K562 (cell line): ENCODE results near the gene ZCWPW1. TPM values are rescaled to one million over a fixed set of nuclear protein-coding genes. Genes with fewer than 3 reads are reported as not detected.

Experiments used
- CHD1 ChIP-seq: fragments of 200-600 bp; sonication (generic); IDR thresholded peaks from one replicate; pipeline ENCODE4 v1.6.1; 2012; ENCODE audit warnings: mild to moderate bottlenecking, moderate library complexity, low read length, inconsistent platforms
- IRF2 ChIP-seq: sonication (generic); formaldehyde crosslinking; IDR thresholded peaks from 2 replicates; pipeline ENCODE4 v1.8.1; 2022; ENCODE audit warnings: mild to moderate bottlenecking, missing genetic modification reagents
- KLF13 ChIP-seq: fragments of 450-650 bp; IDR thresholded peaks from 2 replicates; pipeline ENCODE4 v1.6.1; 2016; ENCODE audit warnings: missing genetic modification characterization, low read depth, mild to moderate bottlenecking, missing compliant biosample characterization, moderate library complexity, borderline replicate concordance
- MED1 ChIP-seq: sonication (generic); formaldehyde crosslinking; IDR thresholded peaks from 2 replicates; pipeline ENCODE4 v1.8.1; 2023; ENCODE audit warnings: missing genetic modification reagents, borderline replicate concordance
- NR1H2 ChIP-seq: sonication (generic); formaldehyde crosslinking; IDR thresholded peaks from 2 replicates; pipeline ENCODE4 v1.4.0; 2020; ENCODE audit warnings: mild to moderate bottlenecking, missing genetic modification reagents
- SIN3A ChIP-seq, 2 experiments: fragments of 150-350 bp in 1 of 2; IDR thresholded peaks; 2 replicates each; pipeline ENCODE4 v1.6.1; 2011 to 2016; ENCODE audit warnings: borderline replicate concordance in 2 of 2, low read depth in 2 of 2, low read length in 2 of 2, mild to moderate bottlenecking in 2 of 2, moderate library complexity in 2 of 2; ENCODE audit not compliant: control insufficient read depth in 1 of 2
- SRSF1 ChIP-seq: fragments of 200-400 bp; formaldehyde crosslinking; IDR thresholded peaks from 2 replicates; pipeline ENCODE4 v1.6.1; 2017; ENCODE audit warnings: mild to moderate bottlenecking, low read depth, low read length, moderate library complexity
- STAG1 ChIP-seq: sonication (generic); formaldehyde crosslinking; IDR thresholded peaks from 2 replicates; pipeline ENCODE4 v1.5.0; 2020; ENCODE audit warnings: missing genetic modification reagents, borderline replicate concordance
- TAF15 ChIP-seq: fragments of 200-400 bp; formaldehyde crosslinking; IDR thresholded peaks from 2 replicates; pipeline ENCODE4 v1.6.1; 2017; ENCODE audit warnings: mild to moderate bottlenecking, low read depth, low read length, moderate library complexity
- polyA plus RNA-seq, 8 experiments: library from polyadenylated mRNA; depleted of rRNA in 4 of 8; stranded (reverse) in 5 of 8; unstranded in 3 of 8; fragments of >200 nt; fragmentation: Nextera tagmentation in 2 of 8; fragmentation: Illumina TruSeq in 1 of 8; extraction: Ambion mirVana in 2 of 8; extraction: Trizol in 1 of 8; gene quantifications; 2 replicates each; pipeline versions ENCODE4 v1.2.1 to v1.2.3, GENCODE V29; 2011 to 2014; ENCODE audit warnings: inconsistent platforms in 1 of 8, missing spikeins in 1 of 8
- total RNA-seq, 7 experiments: library from RNA; depleted of rRNA in 6 of 7; stranded (reverse); fragments of >200 nt in 6 of 7; fragmentation: Illumina TruSeq in 2 of 7; extraction: Trizol in 2 of 7; gene quantifications; 2 replicates each; pipeline versions ENCODE4 v1.2.1 to v1.2.3, GENCODE V29; 2011 to 2021; ENCODE audit warnings: low replicate concordance in 1 of 7
- TF ChIP-seq, protein P1 (sequence below): fragments of 250-450 bp; sonication (Bioruptor Pico); IDR thresholded peaks from 2 replicates; pipeline ENCODE4 v1.8.0; 2021; ENCODE audit warnings: moderate library complexity, mild to moderate bottlenecking, inconsistent platforms
- TF ChIP-seq, protein P2 (sequence below): fragments of 200-800 bp; sonication (Bioruptor generic); IDR thresholded peaks from 2 replicates; pipeline ENCODE4 v1.6.1; 2017; ENCODE audit warnings: missing genetic modification characterization, missing compliant biosample characterization
- TF ChIP-seq, protein P3 (sequence below), 3 experiments: IDR thresholded peaks in 2 of 3; conservative IDR thresholded peaks in 1 of 3; 2 replicates each; pipeline ENCODE4 v1.5.1; 2011 to 2012; ENCODE audit warnings: low read length in 3 of 3, mild to moderate bottlenecking in 3 of 3, control low read depth in 2 of 3, improper control_type of control experiment in 1 of 3, inconsistent platforms in 1 of 3, low read depth in 1 of 3, mixed read lengths in 1 of 3, moderate library complexity in 1 of 3; ENCODE audit not compliant: insufficient read depth in 2 of 3
- TF ChIP-seq, protein P4 (sequence below): fragments of 450-650 bp; IDR thresholded peaks from 2 replicates; pipeline ENCODE4 v1.6.1; 2016; ENCODE audit warnings: borderline replicate concordance
- TF ChIP-seq, protein P5 (sequence below): sonication (generic); formaldehyde crosslinking; IDR thresholded peaks from 2 replicates; pipeline ENCODE4 v1.8.0; 2022; ENCODE audit warnings: missing genetic modification reagents, mild to moderate bottlenecking, moderate library complexity, borderline replicate concordance
- TF ChIP-seq, protein P6 (sequence below): sonication (generic); IDR thresholded peaks from 2 replicates; pipeline ENCODE4 v1.6.1; 2016

Gene ZCWPW1
- total and polyA plus RNA-seq, 9 of the 15 experiments (the other 6 are each of a cell fraction or from before 2014, with no cell fraction given), result 0.18 to 1.7 (median 1.2) TPM

DNA sequence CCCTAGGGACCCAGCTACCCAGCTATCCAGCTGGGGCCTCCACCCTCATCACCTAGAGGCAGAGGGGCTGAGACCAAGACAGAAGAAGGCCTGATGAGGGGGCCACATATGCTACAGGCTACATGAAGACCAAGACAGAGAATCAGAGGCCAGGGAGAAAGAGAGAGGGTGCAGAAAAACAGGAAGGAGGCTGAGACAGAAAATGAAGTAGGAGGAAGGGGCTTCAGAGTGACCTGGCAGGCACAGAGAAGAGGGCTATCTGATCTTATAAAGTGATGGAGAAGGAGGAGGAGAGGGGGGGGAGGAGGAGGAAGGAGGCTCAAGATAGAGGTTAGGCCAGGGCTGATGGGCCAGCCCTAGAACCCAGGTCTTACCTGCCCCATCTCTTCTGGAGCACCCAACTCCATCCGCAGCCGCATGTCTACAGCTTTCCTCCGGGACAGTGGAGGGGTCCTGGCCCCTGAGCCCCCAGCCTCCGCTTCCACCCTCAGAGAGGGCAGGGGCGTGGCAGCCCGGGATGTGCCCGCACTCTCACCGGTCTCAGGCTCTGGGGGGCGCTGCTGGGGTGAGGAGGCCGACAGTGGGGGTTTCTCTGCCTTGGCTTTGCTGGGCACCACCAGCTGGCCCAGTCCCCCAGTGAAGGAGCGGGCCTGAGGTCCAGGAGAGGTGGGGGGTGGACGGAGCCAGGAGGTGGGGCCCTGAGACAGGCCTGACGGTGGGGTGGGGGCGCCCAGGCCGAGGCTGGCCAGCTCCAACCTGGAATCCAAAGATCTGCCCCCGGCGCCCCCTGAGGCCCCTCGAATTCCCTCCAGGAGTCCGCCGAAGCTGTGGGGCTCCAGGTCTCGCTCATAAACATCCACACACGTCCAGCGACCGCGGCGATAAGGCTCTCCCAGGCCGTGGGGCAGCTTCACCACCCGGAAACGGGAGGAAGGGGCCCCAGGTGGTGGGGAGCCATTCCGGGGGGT is 48.7 kb upstream of the ZCWPW1 start (continued):
- TF ChIP-seq, protein P1, sequence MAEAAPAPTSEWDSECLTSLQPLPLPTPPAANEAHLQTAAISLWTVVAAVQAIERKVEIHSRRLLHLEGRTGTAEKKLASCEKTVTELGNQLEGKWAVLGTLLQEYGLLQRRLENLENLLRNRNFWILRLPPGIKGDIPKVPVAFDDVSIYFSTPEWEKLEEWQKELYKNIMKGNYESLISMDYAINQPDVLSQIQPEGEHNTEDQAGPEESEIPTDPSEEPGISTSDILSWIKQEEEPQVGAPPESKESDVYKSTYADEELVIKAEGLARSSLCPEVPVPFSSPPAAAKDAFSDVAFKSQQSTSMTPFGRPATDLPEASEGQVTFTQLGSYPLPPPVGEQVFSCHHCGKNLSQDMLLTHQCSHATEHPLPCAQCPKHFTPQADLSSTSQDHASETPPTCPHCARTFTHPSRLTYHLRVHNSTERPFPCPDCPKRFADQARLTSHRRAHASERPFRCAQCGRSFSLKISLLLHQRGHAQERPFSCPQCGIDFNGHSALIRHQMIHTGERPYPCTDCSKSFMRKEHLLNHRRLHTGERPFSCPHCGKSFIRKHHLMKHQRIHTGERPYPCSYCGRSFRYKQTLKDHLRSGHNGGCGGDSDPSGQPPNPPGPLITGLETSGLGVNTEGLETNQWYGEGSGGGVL, result no peak
- TF ChIP-seq TAF15, result no peak
- TF ChIP-seq, protein P2, sequence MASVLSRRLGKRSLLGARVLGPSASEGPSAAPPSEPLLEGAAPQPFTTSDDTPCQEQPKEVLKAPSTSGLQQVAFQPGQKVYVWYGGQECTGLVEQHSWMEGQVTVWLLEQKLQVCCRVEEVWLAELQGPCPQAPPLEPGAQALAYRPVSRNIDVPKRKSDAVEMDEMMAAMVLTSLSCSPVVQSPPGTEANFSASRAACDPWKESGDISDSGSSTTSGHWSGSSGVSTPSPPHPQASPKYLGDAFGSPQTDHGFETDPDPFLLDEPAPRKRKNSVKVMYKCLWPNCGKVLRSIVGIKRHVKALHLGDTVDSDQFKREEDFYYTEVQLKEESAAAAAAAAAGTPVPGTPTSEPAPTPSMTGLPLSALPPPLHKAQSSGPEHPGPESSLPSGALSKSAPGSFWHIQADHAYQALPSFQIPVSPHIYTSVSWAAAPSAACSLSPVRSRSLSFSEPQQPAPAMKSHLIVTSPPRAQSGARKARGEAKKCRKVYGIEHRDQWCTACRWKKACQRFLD (CRISPR knock-in tag), result no peak
- 0 out of 4 replicates have a peak, but pooled peaks of 1 of the 2 experiments have one; percentile 15 for TF ChIP-seq SIN3A (IDR thresholded peaks at IDR 0.05; ENCODE audit: borderline replicate concordance in 2 of 2, control insufficient read depth in 1 of 2, low read depth in 2 of 2, low read length in 2 of 2)
- TF ChIP-seq KLF13 (tag), result peak; percentile 68; the same call in 1 of the 2 replicates
- TF ChIP-seq, protein P3, sequence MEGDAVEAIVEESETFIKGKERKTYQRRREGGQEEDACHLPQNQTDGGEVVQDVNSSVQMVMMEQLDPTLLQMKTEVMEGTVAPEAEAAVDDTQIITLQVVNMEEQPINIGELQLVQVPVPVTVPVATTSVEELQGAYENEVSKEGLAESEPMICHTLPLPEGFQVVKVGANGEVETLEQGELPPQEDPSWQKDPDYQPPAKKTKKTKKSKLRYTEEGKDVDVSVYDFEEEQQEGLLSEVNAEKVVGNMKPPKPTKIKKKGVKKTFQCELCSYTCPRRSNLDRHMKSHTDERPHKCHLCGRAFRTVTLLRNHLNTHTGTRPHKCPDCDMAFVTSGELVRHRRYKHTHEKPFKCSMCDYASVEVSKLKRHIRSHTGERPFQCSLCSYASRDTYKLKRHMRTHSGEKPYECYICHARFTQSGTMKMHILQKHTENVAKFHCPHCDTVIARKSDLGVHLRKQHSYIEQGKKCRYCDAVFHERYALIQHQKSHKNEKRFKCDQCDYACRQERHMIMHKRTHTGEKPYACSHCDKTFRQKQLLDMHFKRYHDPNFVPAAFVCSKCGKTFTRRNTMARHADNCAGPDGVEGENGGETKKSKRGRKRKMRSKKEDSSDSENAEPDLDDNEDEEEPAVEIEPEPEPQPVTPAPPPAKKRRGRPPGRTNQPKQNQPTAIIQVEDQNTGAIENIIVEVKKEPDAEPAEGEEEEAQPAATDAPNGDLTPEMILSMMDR (IDR thresholded peaks at IDR 0.05 in 2 of 3, conservative IDR thresholded peaks at IDR 0.05 in 1 of 3; ENCODE audit: insufficient read depth in 2 of 3, low read depth in 1 of 3, low read length in 3 of 3), result peak; percentile 49 to 64 (median 58)
- TF ChIP-seq, protein P4, sequence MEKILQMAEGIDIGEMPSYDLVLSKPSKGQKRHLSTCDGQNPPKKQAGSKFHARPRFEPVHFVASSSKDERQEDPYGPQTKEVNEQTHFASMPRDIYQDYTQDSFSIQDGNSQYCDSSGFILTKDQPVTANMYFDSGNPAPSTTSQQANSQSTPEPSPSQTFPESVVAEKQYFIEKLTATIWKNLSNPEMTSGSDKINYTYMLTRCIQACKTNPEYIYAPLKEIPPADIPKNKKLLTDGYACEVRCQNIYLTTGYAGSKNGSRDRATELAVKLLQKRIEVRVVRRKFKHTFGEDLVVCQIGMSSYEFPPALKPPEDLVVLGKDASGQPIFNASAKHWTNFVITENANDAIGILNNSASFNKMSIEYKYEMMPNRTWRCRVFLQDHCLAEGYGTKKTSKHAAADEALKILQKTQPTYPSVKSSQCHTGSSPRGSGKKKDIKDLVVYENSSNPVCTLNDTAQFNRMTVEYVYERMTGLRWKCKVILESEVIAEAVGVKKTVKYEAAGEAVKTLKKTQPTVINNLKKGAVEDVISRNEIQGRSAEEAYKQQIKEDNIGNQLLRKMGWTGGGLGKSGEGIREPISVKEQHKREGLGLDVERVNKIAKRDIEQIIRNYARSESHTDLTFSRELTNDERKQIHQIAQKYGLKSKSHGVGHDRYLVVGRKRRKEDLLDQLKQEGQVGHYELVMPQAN, result 0 out of 2 replicates have a peak, but pooled peaks have one; percentile 36
- TF ChIP-seq MED1, result no peak
- no peak for TF ChIP-seq IRF2 (CRISPR knock-in tag)
- TF ChIP-seq CHD1, result no peak
- TF ChIP-seq NR1H2 (CRISPR knock-in tag), result 0 out of 2 replicates have a peak, but pooled peaks have one; percentile 70
- TF ChIP-seq, protein P5, sequence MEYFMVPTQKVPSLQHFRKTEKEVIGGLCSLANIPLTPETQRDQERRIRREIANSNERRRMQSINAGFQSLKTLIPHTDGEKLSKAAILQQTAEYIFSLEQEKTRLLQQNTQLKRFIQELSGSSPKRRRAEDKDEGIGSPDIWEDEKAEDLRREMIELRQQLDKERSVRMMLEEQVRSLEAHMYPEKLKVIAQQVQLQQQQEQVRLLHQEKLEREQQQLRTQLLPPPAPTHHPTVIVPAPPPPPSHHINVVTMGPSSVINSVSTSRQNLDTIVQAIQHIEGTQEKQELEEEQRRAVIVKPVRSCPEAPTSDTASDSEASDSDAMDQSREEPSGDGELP, result peak; percentile 77
- TF ChIP-seq, protein P6, sequence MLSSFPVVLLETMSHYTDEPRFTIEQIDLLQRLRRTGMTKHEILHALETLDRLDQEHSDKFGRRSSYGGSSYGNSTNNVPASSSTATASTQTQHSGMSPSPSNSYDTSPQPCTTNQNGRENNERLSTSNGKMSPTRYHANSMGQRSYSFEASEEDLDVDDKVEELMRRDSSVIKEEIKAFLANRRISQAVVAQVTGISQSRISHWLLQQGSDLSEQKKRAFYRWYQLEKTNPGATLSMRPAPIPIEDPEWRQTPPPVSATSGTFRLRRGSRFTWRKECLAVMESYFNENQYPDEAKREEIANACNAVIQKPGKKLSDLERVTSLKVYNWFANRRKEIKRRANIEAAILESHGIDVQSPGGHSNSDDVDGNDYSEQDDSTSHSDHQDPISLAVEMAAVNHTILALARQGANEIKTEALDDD, result no peak
- TF ChIP-seq STAG1 (CRISPR knock-in tag), result 0 out of 2 replicates have a peak, but pooled peaks have one; percentile 24
- TF ChIP-seq SRSF1, result no peak
